OCI-M2 (cell line): ENCODE measurements around the gene SLAMF7.
"Not testable (repeated sequence)": the region's sequence is repeated elsewhere in the genome, so short reads cannot be mapped to it uniquely, and the experiment has no call there.

Experiments
- DNase-seq: peaks from one replicate; lab custom pipeline; 2025; ENCODE audit not compliant: unreplicated experiment; lab: John Stamatoyannopoulos, UW

Gene SLAMF7

GRCh38 chr1:160773093-160773492 lies 34.0 kb downstream of the SLAMF7 start:
- no peak for DNase-seq

DNA sequence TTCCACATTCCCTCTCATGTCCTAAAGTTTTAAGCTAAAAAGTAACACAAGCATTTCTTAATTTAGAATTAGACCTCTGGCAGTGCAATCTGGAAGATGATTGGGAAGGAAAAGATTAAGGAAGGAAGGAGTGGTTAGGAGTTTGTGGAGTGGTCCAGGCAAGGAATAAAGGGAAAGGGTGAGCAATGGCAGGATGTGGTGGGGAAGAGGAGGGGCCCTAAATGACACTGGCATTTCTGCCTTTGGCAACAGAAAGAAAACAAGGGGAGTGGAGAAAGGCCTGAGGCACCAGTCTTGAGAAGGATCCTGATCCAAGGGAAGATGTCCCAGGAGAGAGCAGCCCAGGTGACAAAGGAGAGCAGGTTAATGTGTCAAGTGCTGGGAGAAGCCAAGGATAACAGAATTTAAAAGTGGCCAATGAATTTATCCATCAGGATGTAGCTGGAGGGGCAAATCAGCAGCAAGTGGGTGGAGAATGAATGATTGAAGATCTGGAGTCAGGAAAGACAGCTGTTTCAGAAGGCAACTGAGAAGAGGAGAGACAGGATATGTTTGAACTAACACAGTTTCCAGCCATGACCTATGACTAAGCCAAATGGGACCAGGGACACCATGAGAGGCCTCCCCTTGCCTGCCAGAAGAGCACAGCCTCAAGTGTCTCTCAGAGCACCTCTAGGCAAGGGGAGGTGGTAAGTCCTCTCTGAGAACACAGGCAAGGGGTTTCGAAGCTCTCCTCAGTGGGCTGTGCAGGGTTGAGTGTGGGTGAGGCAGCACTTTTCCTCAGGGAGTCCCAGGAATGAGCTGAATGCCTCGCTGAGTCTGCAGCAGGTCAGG lies 36.1 kb downstream of the SLAMF7 start:
- DNase-seq: no peak

GRCh38 chr1:160776178-160776577 lies 37.1 kb downstream of the SLAMF7 start:
- DNase-seq: no peak

- no peak for DNase-seq
Measured at GRCh38 chr1:160777486-160778089, 38.5 kb downstream of the SLAMF7 start.

- DNase-seq: no peak
Measured at GRCh38 chr1:160778976-160779375, 39.9 kb downstream of the SLAMF7 start.

DNA sequence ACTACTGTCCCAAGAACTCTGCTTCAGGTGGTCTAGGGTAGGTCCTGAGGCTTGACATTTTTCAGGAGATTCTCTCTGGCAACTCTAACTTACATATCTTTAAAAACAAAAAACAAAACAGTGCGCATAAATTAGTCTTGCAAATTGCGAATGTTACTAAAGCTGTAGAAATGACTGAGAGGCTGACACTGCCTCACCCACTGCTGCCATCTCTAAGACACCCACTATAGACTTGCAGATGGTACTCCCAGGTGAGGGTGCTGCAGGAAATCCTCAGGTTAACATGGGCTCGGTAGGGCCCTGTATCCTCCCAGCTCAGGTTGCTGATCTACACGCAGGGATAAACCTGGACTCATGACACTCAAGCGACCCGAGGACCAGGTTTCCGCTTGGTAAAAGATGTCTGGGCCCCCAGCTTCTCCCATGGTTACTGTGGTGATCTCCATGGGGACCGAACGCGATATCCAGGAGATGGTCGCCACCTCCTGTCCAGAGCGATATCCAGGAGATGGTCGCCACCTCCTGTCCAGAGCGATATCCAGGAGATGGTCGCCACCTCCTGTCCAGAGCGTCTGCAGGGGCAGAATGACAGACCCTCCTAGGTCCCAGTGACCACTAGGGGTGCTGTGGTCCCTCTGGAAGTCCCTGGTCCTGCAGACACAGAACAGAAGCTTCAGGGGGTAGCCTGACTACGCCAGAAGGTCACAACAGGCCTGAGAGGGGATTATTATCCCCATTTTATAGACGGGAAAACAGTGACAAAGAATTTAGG lies 40.8 kb downstream of the SLAMF7 start:
- no peak for DNase-seq

GRCh38 chr1:160780398-160780755 lies 41.3 kb downstream of the SLAMF7 start:
- no peak for DNase-seq

GRCh38 chr1:160781186-160781766 lies 42.2 kb downstream of the SLAMF7 start:
- DNase-seq: no peak

- DNase-seq: no peak
Measured at GRCh38 chr1:160781914-160782689, 43.1 kb downstream of the SLAMF7 start.

DNA sequence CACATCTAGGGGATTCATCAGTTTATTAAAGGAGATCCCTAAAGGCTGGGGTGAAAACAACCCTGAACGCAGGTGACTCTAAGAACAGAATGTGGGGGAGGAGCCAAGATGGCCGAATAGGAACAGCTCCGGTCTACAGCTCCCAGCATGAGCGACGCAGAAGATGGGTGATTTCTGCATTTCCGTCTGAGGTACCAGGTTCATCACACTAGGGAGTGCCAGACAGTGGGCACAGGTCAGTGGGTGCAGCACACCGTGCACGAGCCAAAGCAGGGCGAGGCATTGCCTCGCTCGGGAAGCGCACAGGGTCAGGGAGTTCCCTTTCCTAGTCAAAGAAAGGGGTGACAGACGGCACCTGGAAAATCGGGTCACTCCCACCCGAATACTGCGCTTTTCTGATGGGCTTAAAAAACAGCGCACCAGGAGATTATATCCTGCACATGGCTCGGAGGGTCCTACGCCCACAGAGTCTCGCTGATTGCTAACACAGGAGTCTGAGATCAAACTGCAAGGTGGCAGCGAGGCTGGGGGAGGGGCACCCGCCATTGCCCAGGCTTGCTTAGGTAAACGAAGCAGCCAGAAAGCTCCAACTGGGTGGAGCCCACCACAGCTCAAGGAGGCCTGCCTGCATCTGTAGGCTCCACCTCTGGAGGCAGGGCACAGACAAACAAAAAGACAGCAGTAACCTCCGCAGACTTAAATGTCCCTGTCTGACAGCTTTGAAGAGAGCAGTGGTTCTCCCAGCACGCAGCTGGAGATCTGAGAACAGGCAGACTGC lies 44.1 kb downstream of the SLAMF7 start:
- DNase-seq: not testable (repeated sequence)

DNA sequence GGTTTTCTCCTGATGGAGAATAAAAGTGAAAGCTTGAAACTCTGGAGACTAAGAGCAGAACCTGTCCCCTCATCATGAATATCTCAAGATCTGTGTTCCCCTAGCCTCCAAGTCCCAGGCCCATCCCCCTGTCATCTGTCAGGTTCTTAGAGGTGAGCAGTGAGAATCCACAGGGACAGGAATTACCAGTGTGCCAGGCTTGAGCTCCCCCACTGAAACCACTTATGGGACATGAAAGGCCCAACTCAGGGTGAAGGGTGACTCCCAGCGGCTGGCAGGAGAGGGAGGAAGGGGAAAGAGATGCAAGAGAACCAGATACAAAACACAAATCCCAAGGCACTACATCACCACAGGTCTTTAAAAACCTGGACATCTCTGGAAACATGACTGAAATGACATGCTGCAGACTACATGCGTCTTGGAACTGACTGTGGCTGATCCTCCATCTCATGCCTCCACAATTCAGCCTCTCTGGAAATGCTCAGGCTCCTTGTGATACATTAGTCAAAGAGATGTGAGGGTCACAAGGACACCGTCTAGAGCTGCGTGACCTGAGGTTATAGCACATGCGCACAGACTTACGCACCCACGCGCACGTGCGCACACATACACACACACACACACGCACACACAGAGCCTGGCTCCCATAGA lies 50.1 kb downstream of the SLAMF7 start:
- no peak for DNase-seq

- no peak for DNase-seq
Measured at GRCh38 chr1:160789702-160790611, 50.9 kb downstream of the SLAMF7 start.

DNA sequence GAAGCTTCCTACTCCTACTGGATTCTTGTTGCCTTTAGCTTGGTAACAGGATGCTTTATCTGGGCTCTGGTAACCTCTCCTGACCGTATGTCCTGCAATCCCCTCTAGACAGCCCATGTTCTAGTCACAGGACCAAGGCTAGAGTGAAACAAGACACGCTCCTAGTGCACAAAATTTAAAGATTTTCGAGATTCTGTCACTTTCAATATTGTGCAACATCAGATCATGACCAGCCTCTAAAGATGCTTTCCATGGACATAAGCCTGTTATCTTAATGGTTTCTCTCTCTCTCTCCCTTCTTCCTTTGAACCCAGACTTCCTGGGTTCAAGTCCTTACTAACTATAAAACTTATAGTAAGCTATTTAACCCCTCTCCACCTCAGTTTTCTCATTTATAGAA lies 55.3 kb downstream of the SLAMF7 start:
- DNase-seq: no peak

- DNase-seq: no peak
Measured at GRCh38 chr1:160795951-160796383, 56.9 kb downstream of the SLAMF7 start, which contains the start of gene LY9. Gene LY9, plus strand, starts transcription at chr1:160796174. Its CDS starts 14 bp downstream, at chr1:160796188.

GRCh38 chr1:160797271-160797709 lies 58.2 kb downstream of the SLAMF7 start:
- no peak for DNase-seq

GRCh38 chr1:160797861-160798273 lies 58.8 kb downstream of the SLAMF7 start:
- no peak for DNase-seq

DNA sequence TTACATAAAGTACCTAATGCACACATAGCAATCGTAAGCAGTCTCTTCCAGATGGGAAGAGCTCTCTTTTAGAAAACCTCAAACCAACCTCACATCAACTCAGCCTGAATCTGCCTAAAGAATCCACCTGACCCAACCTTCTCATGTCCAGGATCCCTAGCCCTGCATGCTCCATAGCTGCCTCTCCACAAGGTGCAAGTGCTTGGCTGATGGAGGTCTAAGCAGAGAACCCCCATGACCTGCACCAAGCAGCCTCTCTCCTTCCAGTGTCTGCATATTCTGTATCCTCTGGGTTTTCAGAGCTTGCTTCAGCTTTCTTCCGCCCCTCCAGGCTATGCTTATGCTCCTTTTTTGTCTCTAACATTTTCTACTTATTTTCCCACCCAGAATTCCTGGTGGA lies 59.4 kb downstream of the SLAMF7 start:
- no peak for DNase-seq

GRCh38 chr1:160799641-160800040 lies 60.6 kb downstream of the SLAMF7 start:
- no peak for DNase-seq
